KMS-11 (cell line): ENCODE measurements around the gene TBX20.
"Not testable (repeated sequence)": the region's sequence is repeated elsewhere in the genome, so short reads cannot be mapped to it uniquely, and the experiment has no call there.

Experiments
- H2AFZ ChIP-seq: fragments of 200-600 bp; sonication (generic); 2 replicates; pipeline ENCODE4 v1.6.1; 2016; ENCODE audit warnings: antibody characterized with exemption, mixed run types, low read depth
- H3K27ac ChIP-seq: fragments of 200-600 bp; sonication (generic); 2 replicates; pipeline ENCODE4 v1.6.1; 2016; ENCODE audit warnings: mild to moderate bottlenecking, mixed run types
- H3K27me3 ChIP-seq: fragments of 200-600 bp; sonication (generic); 2 replicates; pipeline ENCODE4 v1.6.1; 2017; ENCODE audit warnings: mild to moderate bottlenecking, low read depth, mixed run types, moderate library complexity; ENCODE audit not compliant: insufficient read depth
- H3K36me3 ChIP-seq: fragments of 200-600 bp; sonication (generic); 2 replicates; pipeline ENCODE4 v1.6.1; 2017; ENCODE audit warnings: mild to moderate bottlenecking, mixed run types; ENCODE audit not compliant: insufficient read depth
- H3K4me1 ChIP-seq: fragments of 200-600 bp; sonication (generic); 2 replicates; pipeline ENCODE4 v1.6.1; 2016; ENCODE audit warnings: mild to moderate bottlenecking, low read depth, mixed run types; ENCODE audit not compliant: poor library complexity, severe bottlenecking
- H3K4me2 ChIP-seq: fragments of 200-600 bp; sonication (generic); 2 replicates; pipeline ENCODE4 v1.7.0; 2016; ENCODE audit warnings: mild to moderate bottlenecking, mixed run types
- H3K4me3 ChIP-seq: fragments of 200-600 bp; sonication (generic); IDR thresholded peaks from 2 replicates; pipeline ENCODE4 v1.6.1; 2017; ENCODE audit warnings: low read depth, low read length, mixed read lengths; ENCODE audit not compliant: insufficient read depth
- H3K79me2 ChIP-seq: fragments of 200-600 bp; sonication (generic); 2 replicates; pipeline ENCODE4 v1.6.1; 2016; ENCODE audit warnings: low read depth, mixed run types; ENCODE audit not compliant: insufficient read depth
- H3K9ac ChIP-seq: fragments of 200-600 bp; sonication (generic); 2 replicates; pipeline ENCODE4 v1.6.1; 2016; ENCODE audit warnings: mild to moderate bottlenecking, mixed run types
- H4K20me1 ChIP-seq: fragments of 200-600 bp; sonication (generic); 2 replicates; pipeline ENCODE4 v1.6.1; 2016; ENCODE audit warnings: mild to moderate bottlenecking, mixed run types; ENCODE audit not compliant: insufficient read depth
- TF ChIP-seq, protein P1 (sequence below): fragments of 200-600 bp; sonication (generic); conservative IDR thresholded peaks from 2 replicates; pipeline ENCODE4 v1.6.1; 2017; ENCODE audit warnings: low read depth, mild to moderate bottlenecking, antibody characterized with exemption, low read length, moderate library complexity, mixed read lengths

The TBX20 gene

DNA sequence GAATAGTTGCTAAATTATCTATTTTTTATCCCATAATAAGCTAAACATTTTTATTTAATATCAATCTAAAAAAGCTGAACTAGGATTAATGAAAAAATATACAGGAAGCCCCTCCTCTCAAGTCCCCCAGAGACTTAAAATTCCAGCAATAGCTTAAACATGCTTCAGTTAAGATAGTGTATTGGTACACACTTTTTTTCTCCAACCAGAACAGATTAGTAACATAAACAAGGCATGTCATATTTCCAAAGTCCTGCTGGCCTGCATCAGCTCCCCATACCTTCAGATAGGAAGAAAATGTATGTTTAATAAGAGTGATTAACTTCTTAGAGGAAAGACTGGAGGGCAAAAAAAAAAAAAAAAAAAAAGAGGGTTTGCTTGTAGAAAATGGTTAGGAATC is 7.1 kb downstream of the TBX20 start:
- no peak overlapping the region for H3K9ac ChIP-seq
- no peak overlapping the region for H3K4me2 ChIP-seq
- H3K79me2 ChIP-seq, result no peaks in the 10 kb centered on the region
- TF ChIP-seq, protein P1, sequence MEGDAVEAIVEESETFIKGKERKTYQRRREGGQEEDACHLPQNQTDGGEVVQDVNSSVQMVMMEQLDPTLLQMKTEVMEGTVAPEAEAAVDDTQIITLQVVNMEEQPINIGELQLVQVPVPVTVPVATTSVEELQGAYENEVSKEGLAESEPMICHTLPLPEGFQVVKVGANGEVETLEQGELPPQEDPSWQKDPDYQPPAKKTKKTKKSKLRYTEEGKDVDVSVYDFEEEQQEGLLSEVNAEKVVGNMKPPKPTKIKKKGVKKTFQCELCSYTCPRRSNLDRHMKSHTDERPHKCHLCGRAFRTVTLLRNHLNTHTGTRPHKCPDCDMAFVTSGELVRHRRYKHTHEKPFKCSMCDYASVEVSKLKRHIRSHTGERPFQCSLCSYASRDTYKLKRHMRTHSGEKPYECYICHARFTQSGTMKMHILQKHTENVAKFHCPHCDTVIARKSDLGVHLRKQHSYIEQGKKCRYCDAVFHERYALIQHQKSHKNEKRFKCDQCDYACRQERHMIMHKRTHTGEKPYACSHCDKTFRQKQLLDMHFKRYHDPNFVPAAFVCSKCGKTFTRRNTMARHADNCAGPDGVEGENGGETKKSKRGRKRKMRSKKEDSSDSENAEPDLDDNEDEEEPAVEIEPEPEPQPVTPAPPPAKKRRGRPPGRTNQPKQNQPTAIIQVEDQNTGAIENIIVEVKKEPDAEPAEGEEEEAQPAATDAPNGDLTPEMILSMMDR, result no peak
- no peak overlapping the region for H3K27ac ChIP-seq
- H3K4me1 ChIP-seq, result peaks cover under 1% of the 10 kb centered on the region
- H3K4me3 ChIP-seq, result no peak overlapping the region
- no peaks in the 10 kb centered on the region for H3K36me3 ChIP-seq
- no peak overlapping the region for H2AFZ ChIP-seq
- no peaks in the 10 kb centered on the region for H3K27me3 ChIP-seq
- no peaks in the 10 kb centered on the region for H4K20me1 ChIP-seq

DNA sequence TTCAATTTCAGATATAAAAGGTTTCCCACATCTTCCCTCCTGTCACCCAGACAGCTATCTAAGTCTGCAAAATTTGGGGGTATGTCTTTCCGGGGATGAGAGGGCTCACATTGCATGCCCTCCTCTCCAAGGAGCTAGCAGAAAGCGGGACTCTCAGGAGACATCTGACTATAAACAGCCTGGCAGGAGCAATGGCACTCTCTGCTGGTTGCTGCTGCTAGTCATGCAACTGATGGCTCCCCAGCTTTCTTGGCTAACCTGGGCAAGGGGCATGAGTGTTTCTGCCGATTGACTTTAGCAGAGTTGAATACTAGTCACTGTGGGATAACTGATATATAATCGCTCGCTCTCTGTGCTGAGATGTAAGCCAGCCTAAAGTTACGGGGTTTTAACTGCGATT is 12.0 kb downstream of the TBX20 start:
- Histone ChIP-seq H4K20me1 (no peaks in the 10 kb centered on the region), H3K4me1 (peaks cover 19% of the 10 kb centered on the region), H3K9ac (no peak overlapping the region), H3K27me3 (no peaks in the 10 kb centered on the region), H3K27ac (no peak overlapping the region), H2AFZ (no peak overlapping the region), H3K4me3 (no peak overlapping the region), H3K36me3 (no peaks in the 10 kb centered on the region), H3K4me2 (no peak overlapping the region), H3K79me2 (no peaks in the 10 kb centered on the region)
- TF ChIP-seq, protein P1, result no peak

DNA sequence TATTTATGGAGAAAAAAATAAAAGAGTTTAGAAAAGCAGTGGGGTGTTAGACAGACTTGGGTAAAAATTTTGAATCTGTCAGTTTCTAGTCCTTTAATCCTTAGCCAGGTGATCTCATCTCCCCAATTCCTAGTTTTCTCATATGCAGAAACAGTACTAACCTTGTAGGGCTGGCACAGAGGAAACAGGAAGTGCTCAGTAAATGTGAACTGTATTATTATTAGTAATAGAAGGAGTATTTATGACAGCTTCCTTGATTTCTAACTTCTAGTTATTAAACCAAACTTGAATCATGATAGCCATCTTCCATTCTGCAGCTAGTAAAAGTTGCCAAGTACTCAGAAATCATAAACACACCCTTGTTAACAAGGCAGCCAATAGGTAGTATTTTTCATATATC is 12.5 kb downstream of the TBX20 start:
- H2AFZ ChIP-seq, result no peak overlapping the region
- no peak overlapping the region for H3K4me2 ChIP-seq

DNA sequence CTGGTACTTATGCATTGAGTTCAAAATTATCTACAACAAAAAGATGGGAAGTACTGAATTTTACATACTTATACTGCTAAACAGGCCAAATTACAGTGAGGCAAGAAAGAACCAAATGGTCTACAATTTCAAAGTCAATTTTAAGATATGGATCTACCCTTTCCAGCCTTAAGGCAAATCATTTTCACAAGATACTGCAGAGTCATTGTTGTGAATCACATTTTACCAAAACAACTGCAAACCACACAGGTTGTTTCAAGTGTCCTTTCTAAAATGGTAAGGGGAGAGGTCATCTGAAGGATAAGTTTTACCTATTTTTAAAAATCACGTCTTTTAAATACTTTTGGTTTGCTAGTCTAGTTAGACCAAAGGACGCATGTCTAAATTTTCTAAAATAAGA is 12.9 kb downstream of the TBX20 start:
- not testable (repeated sequence) for H3K27ac ChIP-seq, H3K79me2 ChIP-seq, H3K9ac ChIP-seq, H3K4me3 ChIP-seq, H2AFZ ChIP-seq, H4K20me1 ChIP-seq, H3K27me3 ChIP-seq, H3K4me2 ChIP-seq, H3K36me3 ChIP-seq
- peaks cover 21% of the 10 kb centered on the region for H3K4me1 ChIP-seq

More for the DNA sequence above, 12.5 kb downstream of the TBX20 start:
- H3K4me3 ChIP-seq, result no peak overlapping the region
- H3K9ac ChIP-seq, result no peak overlapping the region
- no peaks in the 10 kb centered on the region for H3K27me3 ChIP-seq
- no peaks in the 10 kb centered on the region for H3K36me3 ChIP-seq
- H3K27ac ChIP-seq, result no peak overlapping the region
- H3K79me2 ChIP-seq, result no peaks in the 10 kb centered on the region
- H4K20me1 ChIP-seq, result no peaks in the 10 kb centered on the region
- peaks cover 19% of the 10 kb centered on the region for H3K4me1 ChIP-seq
- TF ChIP-seq, protein P1, result no peak

DNA sequence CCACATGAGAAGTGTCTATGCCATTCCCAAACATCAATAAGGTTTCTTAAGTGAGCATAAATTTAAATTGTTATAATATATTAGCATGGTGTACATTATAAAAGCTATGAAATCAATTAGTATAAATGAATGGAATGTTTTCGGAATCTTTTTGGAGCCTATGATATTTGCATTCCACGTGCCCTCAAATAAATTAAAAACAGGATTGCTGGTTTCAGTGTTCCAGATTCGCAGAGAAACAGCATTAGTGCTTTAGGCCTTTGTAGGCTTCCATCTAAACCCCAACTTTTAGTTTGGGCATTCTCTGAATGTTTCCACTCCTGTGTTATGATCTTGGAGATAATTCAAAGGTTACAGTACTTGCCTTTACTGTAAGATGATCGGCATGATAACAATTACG is 15.4 kb downstream of the TBX20 start:
- H2AFZ ChIP-seq, H3K79me2 ChIP-seq, H3K9ac ChIP-seq, H3K4me3 ChIP-seq, H4K20me1 ChIP-seq, H3K27ac ChIP-seq, H3K36me3 ChIP-seq, H3K27me3 ChIP-seq, H3K4me2 ChIP-seq: not testable (repeated sequence)
- H3K4me1 ChIP-seq, result peaks cover 42% of the 10 kb centered on the region
